Natural killer cell (primary cell): ENCODE results near the gene BASP1. TPM values are rescaled to one million over a fixed set of nuclear protein-coding genes. Genes with fewer than 3 reads are reported as not detected.

Experiments
- ATAC-seq, 3 donors: fragments of 150-1000 bp in 2 of 3; fragments of 200-7000 bp in 1 of 3; cut with Tn5 transposase; 1 replicate in 1 of 3; 2 replicates in 2 of 3; pipeline ENCODE4 v1.10.0; 2021; ENCODE audit warnings: mild to moderate bottlenecking in 2 of 3, moderate library complexity in 2 of 3
- DNase-seq, 2 donors: peaks; one replicate each; pipeline versions ENCODE4 v3.0.0 to v3.0.0-alpha.2; 2013 to 2021; ENCODE audit warnings: mixed read lengths in 1 of 2
- H3K27ac ChIP-seq: one replicate; pipeline ENCODE4 v1.5.1; 2013; ENCODE audit warnings: mild to moderate bottlenecking, low read length
- H3K27me3 ChIP-seq: one replicate; pipeline ENCODE4 v1.6.1; 2013; ENCODE audit warnings: low read length; ENCODE audit not compliant: control insufficient read depth, insufficient read depth
- H3K36me3 ChIP-seq: one replicate; pipeline ENCODE4 v1.6.1; 2013; ENCODE audit warnings: low read length; ENCODE audit not compliant: control insufficient read depth, insufficient read depth
- H3K4me1 ChIP-seq: one replicate; pipeline ENCODE4 v1.6.1; 2013; ENCODE audit warnings: low read length; ENCODE audit not compliant: control insufficient read depth, insufficient read depth
- H3K4me3 ChIP-seq: one replicate; pipeline ENCODE4 v1.5.1; 2013; ENCODE audit warnings: low read length
- H3K9me3 ChIP-seq: one replicate; pipeline ENCODE4 v1.6.1; 2013; ENCODE audit warnings: low read length; ENCODE audit not compliant: control insufficient read depth, insufficient read depth
- H3K27ac Mint-ChIP-seq, 2 donors: one replicate each; pipeline ENCODE4 v1.8.0; 2022; ENCODE audit warnings: mild to moderate bottlenecking in 2 of 2, mixed read lengths in 2 of 2, moderate library complexity in 1 of 2
- H3K27me3 Mint-ChIP-seq, 2 donors: one replicate each; pipeline ENCODE4 v1.8.0; 2022; ENCODE audit warnings: low read depth in 2 of 2, mixed read lengths in 2 of 2
- H3K36me3 Mint-ChIP-seq: one replicate; pipeline ENCODE4 v1.8.0; 2022; ENCODE audit warnings: mixed read lengths
- H3K4me1 Mint-ChIP-seq, 2 donors: one replicate each; pipeline ENCODE4 v1.8.0; 2022; ENCODE audit warnings: mixed read lengths in 2 of 2
- H3K4me3 Mint-ChIP-seq: one replicate; pipeline ENCODE4 v1.8.0; 2022; ENCODE audit warnings: mild to moderate bottlenecking, moderate library complexity, mixed read lengths
- H3K9me3 Mint-ChIP-seq, 2 donors: one replicate each; pipeline ENCODE4 v1.8.0; 2022; ENCODE audit warnings: mixed read lengths in 2 of 2
- CTCF ChIP-seq: fragments of 200-600 bp; IDR thresholded peaks from one replicate; pipeline ENCODE4 v1.8.0; 2022; ENCODE audit warnings: antibody characterized with exemption
- WGBS: methylation state at CpG from one replicate; pipeline ENCODE4 v1.1.7; 2013; ENCODE audit warnings: missing lambda C conversion rate; ENCODE audit not compliant: insufficient coverage; 5-methylcytosine and 5-hydroxymethylcytosine counted together
- intact Hi-C: fragments of 100-400 bp; cut with micrococcal nuclease; formaldehyde crosslinking; loops from one replicate; pipeline ENCODE4 v1.14.2; 2022
- total RNA-seq, 4 donors: library from RNA; stranded (reverse); fragments of 120-200 nt in 1 of 4; gene quantifications; one replicate each; pipeline versions ENCODE4 v1.2.3 to v1.2.4, GENCODE V29; 2013 to 2022

Gene BASP1
- total RNA-seq, 3 donors from 2014 or later (not counting 1 experiment from before 2014, with no cell fraction given): 1.3 to 10.7 (median 2.5) TPM

GRCh38 chr5:17185773-17186172, 31.7 kb upstream of the BASP1 start:
- no peaks in the 10 kb centered on the region for H3K36me3 Mint-ChIP-seq
- no peaks in the 10 kb centered on the region for H3K4me1 Mint-ChIP-seq
- H3K9me3 Mint-ChIP-seq: peaks cover 0 to 3% of the 10 kb centered on the region in 2 donors
- 75% methylated on average over 3 of the region's 3 CpGs for WGBS
- peaks cover 0 to 4% of the 10 kb centered on the region in 2 donors for H3K27me3 Mint-ChIP-seq
- intact Hi-C loops: no loop called here
- no peak for TF ChIP-seq CTCF
- ATAC-seq (no peak), DNase-seq (no peak)
- no peaks in the 10 kb centered on the region for H3K9me3 ChIP-seq
- no peak overlapping the region for H3K27ac Mint-ChIP-seq
- no peak overlapping the region for H3K4me3 Mint-ChIP-seq
- H3K36me3 ChIP-seq: no peaks in the 10 kb centered on the region
- no peaks in the 10 kb centered on the region for H3K4me1 ChIP-seq
- H3K4me3 ChIP-seq: no peak overlapping the region
- no peaks in the 10 kb centered on the region for H3K27me3 ChIP-seq
- no peak overlapping the region for H3K27ac ChIP-seq

DNA sequence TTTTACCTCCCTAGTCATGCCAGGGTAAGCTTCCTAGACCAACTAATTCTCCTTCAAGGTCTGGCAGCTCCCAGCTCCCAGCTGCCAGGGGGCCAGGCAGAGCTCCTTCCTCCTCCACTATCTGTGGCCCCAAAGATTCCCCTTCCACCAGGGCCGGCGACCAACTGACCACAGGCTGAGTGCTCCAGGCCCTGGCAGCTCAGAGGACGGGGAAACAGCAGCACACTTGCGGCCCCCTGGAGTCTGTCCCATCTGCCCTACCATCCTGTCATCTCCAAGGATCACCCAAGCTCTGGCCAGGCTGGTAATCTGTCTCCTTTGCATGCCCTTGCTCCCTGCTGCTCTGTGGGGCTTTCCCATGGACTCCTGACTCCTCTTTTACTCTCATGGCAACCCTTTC, 31.2 kb upstream of the BASP1 start:
- H3K36me3 ChIP-seq: no peaks in the 10 kb centered on the region
- H3K4me1 ChIP-seq: no peaks in the 10 kb centered on the region
- no peak overlapping the region for H3K27ac ChIP-seq
- no peaks in the 10 kb centered on the region for H3K27me3 ChIP-seq
- ATAC-seq: no peak
- H3K27ac Mint-ChIP-seq: no peak overlapping the region
- no peak overlapping the region for H3K4me3 ChIP-seq
- H3K9me3 Mint-ChIP-seq: peaks cover 0 to 3% of the 10 kb centered on the region in 2 donors
- no peaks in the 10 kb centered on the region for H3K36me3 Mint-ChIP-seq
- no peak overlapping the region for H3K4me3 Mint-ChIP-seq
- peaks cover 0 to 4% of the 10 kb centered on the region in 2 donors for H3K27me3 Mint-ChIP-seq
- no peak for TF ChIP-seq CTCF
- no peak for DNase-seq
- no peaks in the 10 kb centered on the region for H3K9me3 ChIP-seq
- H3K4me1 Mint-ChIP-seq: no peaks in the 10 kb centered on the region
- intact Hi-C loops: no loop called here
- 88% methylated on average over 4 of the region's 4 CpGs for WGBS

DNA sequence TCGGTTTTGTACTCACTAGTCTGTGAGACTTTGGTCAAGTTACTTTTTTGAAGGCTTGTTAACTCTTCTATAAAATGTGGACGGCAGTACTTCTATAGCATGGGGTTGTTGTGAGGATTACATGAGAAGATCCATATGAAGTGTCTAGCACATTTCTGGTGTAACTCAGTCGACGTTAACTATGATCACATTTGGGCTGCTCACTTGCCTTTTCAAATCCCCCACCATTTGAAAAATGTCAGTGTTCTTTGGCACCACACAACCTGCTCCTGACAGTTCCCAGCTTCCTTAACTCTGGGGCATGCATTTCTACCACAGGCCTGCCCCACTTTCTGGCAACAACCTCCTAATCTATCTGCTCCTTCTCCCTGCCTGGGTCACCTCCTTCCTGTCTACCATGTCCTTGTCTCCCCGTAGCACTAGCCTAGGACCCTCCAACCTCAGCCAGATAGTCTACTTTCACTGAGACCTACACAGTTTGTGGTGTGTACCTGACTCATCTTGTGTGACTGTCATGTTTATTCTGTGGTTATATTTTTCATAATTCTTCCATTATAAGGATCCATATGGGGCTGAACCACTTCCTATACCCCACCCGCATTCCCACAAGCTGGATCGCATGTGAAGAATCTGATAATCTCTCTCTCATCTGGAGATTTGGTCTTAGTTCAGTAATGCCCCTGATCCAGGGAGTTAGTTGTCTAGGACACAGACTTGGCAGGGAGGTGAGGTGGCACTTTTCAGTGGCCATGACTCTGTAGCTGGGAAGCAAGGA, 30.2 kb upstream of the BASP1 start:
- no peaks in the 10 kb centered on the region for H3K9me3 ChIP-seq
- H3K36me3 Mint-ChIP-seq: no peaks in the 10 kb centered on the region
- DNase-seq (no peak), ATAC-seq (no peak)
- no peak overlapping the region for H3K27ac Mint-ChIP-seq
- H3K4me1 ChIP-seq: no peaks in the 10 kb centered on the region
- peaks cover 0 to 4% of the 10 kb centered on the region in 2 donors for H3K27me3 Mint-ChIP-seq
- 89% methylated on average over 7 of the region's 7 CpGs for WGBS
- no peak overlapping the region for H3K4me3 ChIP-seq
- no peak overlapping the region for H3K27ac ChIP-seq
- H3K9me3 Mint-ChIP-seq: peaks cover 0 to 3% of the 10 kb centered on the region in 2 donors
- intact Hi-C loops: no loop called here
- H3K36me3 ChIP-seq: no peaks in the 10 kb centered on the region
- no peaks in the 10 kb centered on the region for H3K4me1 Mint-ChIP-seq
- no peak overlapping the region for H3K4me3 Mint-ChIP-seq
- H3K27me3 ChIP-seq: no peaks in the 10 kb centered on the region
- no peak for TF ChIP-seq CTCF

- Histone ChIP-seq H3K36me3 (no peaks in the 10 kb centered on the region), H3K4me3 (no peak overlapping the region), H3K27me3 (no peaks in the 10 kb centered on the region), H3K4me1 (no peaks in the 10 kb centered on the region), H3K9me3 (no peaks in the 10 kb centered on the region), H3K27ac (no peak overlapping the region)
- 84% methylated on average over 6 of the region's 6 CpGs for WGBS
- intact Hi-C loops: no loop called here
- peaks cover 0 to 4% of the 10 kb centered on the region in 2 donors for H3K27me3 Mint-ChIP-seq
- ATAC-seq: no peak
- DNase-seq: no peak
- H3K36me3 Mint-ChIP-seq: no peaks in the 10 kb centered on the region
- no peaks in the 10 kb centered on the region for H3K4me1 Mint-ChIP-seq
- no peak overlapping the region for H3K4me3 Mint-ChIP-seq
- TF ChIP-seq CTCF: no peak
- H3K9me3 Mint-ChIP-seq: peaks cover 0 to 3% of the 10 kb centered on the region in 2 donors
- no peak overlapping the region for H3K27ac Mint-ChIP-seq
These were observed 29.7 kb upstream of the BASP1 start for GRCh38 chr5:17187786-17188170.
